Astrocyte of the spinal cord (primary cell): ENCODE results near the gene FAM83C.

ENCODE experiments used
- DNase-seq: peaks from one replicate; pipeline ENCODE4 v3.0.0; 2011; ENCODE audit warnings: low read depth, low spot score
- H3K4me3 ChIP-seq: 2 replicates; pipeline ENCODE4 v1.5.1; 2011; ENCODE audit warnings: low read depth, mild to moderate bottlenecking, low read length, moderate library complexity
- CTCF ChIP-seq: IDR thresholded peaks from 2 replicates; pipeline ENCODE4 v1.5.1; 2012; ENCODE audit warnings: low read depth, mild to moderate bottlenecking, low read length, inconsistent platforms
- in situ Hi-C: cut with HindIII; loops from 2 replicates; pipeline ENCODE4 v1.10.0; 2017; ENCODE audit warnings: low sequenced_read_pairs

The FAM83C gene

GRCh38 chr20:35305682-35306556, 13.7 kb upstream of the FAM83C start:
- H3K4me3 ChIP-seq: no peak overlapping the region
- in situ Hi-C loops: loop anchor here (25.0 kb wide), 1 partner anchor 131 kb away; the partner anchor contains the start of gene GDF5
- DNase-seq: peak; percentile 100
- TF ChIP-seq CTCF: no peak

DNA sequence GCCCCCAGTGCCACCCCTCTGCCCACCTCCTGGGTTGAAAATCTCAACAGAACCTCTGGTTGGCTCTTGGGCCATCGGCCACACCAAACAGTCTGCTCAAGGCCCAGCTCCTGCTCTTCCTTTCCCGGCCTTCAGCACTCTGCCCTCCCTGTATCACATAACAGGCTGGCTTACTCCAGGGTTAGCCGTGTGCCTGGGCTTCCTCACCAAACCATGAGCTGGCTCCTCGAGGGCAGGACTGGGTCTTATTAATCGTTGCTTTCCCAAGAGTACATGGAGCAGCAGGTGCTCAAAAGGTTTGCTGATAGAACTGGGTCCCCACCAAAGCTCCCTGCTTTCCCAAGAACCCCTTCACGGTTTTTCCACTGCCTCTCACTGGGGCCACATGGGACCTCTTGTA, 12.7 kb upstream of the FAM83C start:
- DNase-seq: no peak
- H3K4me3 ChIP-seq: no peak overlapping the region
- no peak for TF ChIP-seq CTCF
- in situ Hi-C loops: loop anchor here (25.0 kb wide), 1 partner anchor 132 kb away; the partner anchor contains the start of gene GDF5

- TF ChIP-seq CTCF: peak; percentile 91
- in situ Hi-C loops: loop anchor here (25.0 kb wide), 1 partner anchor 133 kb away; the partner anchor contains the start of gene GDF5
- DNase-seq: peak; percentile 92
- no peak overlapping the region for H3K4me3 ChIP-seq
Observed at GRCh38 chr20:35303735-35304491, 11.7 kb upstream of the FAM83C start.

GRCh38 chr20:35303382-35303734, 11.1 kb upstream of the FAM83C start:
- no peak for DNase-seq
- no peak for TF ChIP-seq CTCF
- H3K4me3 ChIP-seq: no peak overlapping the region
- in situ Hi-C loops: loop anchor here (25.0 kb wide), 1 partner anchor 134 kb away; the partner anchor contains the start of gene GDF5

- peak; percentile 82 for DNase-seq
- no peak overlapping the region for H3K4me3 ChIP-seq
- no peak for TF ChIP-seq CTCF
- in situ Hi-C loops: loop anchor here (25.0 kb wide), 1 partner anchor 135 kb away; the partner anchor contains the start of gene GDF5
Observed at GRCh38 chr20:35302421-35303335, 10.5 kb upstream of the FAM83C start.
